Urinary bladder (tissue), 4 donors: ENCODE measurements around the gene SETMAR. TPM values are rescaled to one million over a fixed set of nuclear protein-coding genes. Genes with fewer than 3 reads are reported as not detected.

ENCODE experiments used
- DNase-seq: peaks from one replicate; pipeline ENCODE4 v3.0.0-alpha.2; 2015; ENCODE audit errors: extremely low spot score
- H3K27ac ChIP-seq: one replicate; pipeline ENCODE4 v1.5.1; 2013; ENCODE audit warnings: low read depth, mild to moderate bottlenecking, moderate library complexity
- H3K36me3 ChIP-seq: one replicate; pipeline ENCODE4 v1.6.1; 2013; ENCODE audit warnings: mild to moderate bottlenecking, moderate library complexity; ENCODE audit not compliant: insufficient read depth
- H3K4me1 ChIP-seq: one replicate; pipeline ENCODE4 v1.6.1; 2013; ENCODE audit warnings: mild to moderate bottlenecking, moderate library complexity; ENCODE audit not compliant: insufficient read depth
- H3K4me3 ChIP-seq: one replicate; pipeline ENCODE4 v1.5.1; 2013; ENCODE audit warnings: low read depth, low read length
- WGBS: extraction: QIAGEN DNeasy Blood & Tissue Kit; methylation state at CpG from one replicate; pipeline ENCODE4 v1.1.7; 2013; 5-methylcytosine and 5-hydroxymethylcytosine counted together
- polyA plus RNA-seq: library from polyadenylated mRNA; stranded (reverse); fragments of 200-250 nt; gene quantifications from one replicate; pipeline ENCODE4 v1.2.3, GENCODE V29; 2013
- total RNA-seq: library from RNA; depleted of rRNA; stranded (reverse); fragments of >200 nt; gene quantifications from one replicate; pipeline ENCODE4 v1.2.3, GENCODE V29; 2014
- donor health status: healthy with polysubstance abuse.
- donor health status: healthy.

Gene SETMAR
- total and polyA plus RNA-seq, 2 donors: 21.0 to 24.4 TPM

DNA sequence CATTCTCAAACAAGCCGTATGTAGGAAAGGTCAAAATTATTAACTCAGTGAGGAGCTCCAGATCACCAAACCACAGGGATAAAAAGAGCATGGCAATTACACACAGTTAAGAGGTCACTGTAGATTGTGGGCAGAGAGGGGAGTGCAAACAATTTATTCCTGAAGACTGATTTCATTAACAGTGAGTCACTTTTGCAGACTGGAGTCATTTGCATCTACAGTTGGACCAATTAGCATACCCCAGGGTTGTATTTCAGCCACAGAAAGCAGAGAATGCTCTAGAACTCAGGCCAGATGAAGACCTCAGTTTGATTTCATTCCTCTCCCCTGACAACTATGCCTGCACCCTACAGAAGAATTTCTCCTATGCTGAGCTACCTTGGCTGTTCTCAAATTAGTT, 40.1 kb downstream of the SETMAR start:
- Histone ChIP-seq H3K4me1 (no peaks in the 10 kb centered on the region), H3K27ac (no peak overlapping the region), H3K4me3 (no peak overlapping the region), H3K36me3 (no peaks in the 10 kb centered on the region)
- WGBS: 95% methylated on average over 1 of the region's 1 CpG
- no peak for DNase-seq

DNA sequence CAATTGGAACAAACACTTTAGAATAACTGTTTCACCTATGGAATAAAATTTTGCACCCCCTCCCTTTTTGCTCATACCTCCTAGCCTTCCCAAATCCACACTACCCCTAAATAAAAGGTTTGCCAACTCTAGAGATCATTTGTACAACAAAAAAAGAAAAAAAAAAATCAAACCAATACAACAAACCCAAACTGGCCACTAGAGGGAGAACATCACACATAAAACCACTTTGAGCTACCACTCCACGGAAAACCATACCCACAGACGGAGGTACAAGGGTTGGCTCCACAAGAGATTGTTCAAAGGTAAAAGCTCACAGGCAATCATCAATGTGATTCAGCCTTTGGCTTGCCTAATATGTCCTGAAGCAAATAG, 47.6 kb downstream of the SETMAR start:
- WGBS: 0% methylated on average over 2 of the region's 2 CpGs
- Histone ChIP-seq H3K4me1 (peaks cover 2% of the 10 kb centered on the region), H3K27ac (no peak overlapping the region), H3K36me3 (no peaks in the 10 kb centered on the region), H3K4me3 (peak overlapping the region; percentile 40)
- peak; percentile 63 for DNase-seq

DNA sequence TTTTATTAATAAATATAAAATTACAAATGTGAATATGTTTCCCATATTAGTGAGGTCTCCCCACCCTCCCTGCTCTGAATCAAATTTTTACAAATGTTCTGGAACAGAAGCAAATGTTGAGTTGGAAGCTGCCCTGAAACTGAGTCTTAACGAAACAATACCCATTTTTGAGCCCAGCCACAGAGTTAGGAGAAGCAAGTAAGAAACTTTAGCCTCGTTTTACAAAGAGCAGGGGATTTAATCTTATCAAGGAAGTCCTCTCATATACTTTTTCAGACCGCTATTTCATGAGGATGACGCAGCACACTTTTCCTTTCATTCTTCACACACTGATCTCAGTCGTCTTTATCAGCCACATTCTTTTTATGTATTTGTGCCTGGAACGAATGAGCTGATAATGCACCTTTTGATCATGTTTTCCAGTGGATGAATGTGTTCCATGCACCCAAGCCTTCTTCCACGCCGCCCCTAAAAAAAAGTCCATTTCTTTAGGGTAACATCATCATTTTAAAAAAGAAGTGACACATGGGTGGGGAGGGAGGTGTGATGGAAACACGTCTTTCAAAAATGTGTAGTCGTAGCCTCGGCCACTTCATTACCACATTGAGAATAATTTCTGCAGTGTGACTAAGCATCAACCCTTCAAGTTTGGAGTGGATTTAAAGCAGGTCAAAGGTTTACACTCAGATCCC, 48.1 kb downstream of the SETMAR start:
- DNase-seq: no peak
- Histone ChIP-seq H3K4me1 (peaks cover 2% of the 10 kb centered on the region), H3K4me3 (peak overlapping the region; percentile 40), H3K36me3 (no peaks in the 10 kb centered on the region), H3K27ac (peak overlapping the region; percentile 53)
- WGBS: 18% methylated on average over 11 of the region's 11 CpGs

DNA sequence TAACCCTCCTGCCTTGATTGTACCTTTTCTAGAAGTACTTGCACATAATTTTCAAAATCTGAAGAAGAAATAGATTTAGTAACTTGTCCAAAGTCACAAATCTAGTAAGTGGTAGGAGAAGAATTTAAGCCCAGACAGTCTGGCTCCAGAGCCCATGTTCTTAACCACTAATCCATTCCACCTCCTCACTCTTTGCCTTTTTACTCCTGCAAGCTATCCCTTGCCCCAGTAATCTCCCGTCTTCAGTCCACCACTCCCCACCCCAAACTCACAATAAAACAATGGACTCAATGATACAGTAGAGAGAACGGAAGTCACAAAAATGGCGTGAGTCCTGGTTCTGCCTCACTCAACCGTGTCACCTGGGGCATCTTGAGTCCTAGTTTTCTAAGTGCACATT, 48.7 kb downstream of the SETMAR start:
- DNase-seq: no peak
- WGBS: 83% methylated on average over 4 of the region's 4 CpGs
- H3K4me3 ChIP-seq: no peak overlapping the region
- H3K27ac ChIP-seq: no peak overlapping the region
- no peaks in the 10 kb centered on the region for H3K36me3 ChIP-seq
- peaks cover 2% of the 10 kb centered on the region for H3K4me1 ChIP-seq

DNA sequence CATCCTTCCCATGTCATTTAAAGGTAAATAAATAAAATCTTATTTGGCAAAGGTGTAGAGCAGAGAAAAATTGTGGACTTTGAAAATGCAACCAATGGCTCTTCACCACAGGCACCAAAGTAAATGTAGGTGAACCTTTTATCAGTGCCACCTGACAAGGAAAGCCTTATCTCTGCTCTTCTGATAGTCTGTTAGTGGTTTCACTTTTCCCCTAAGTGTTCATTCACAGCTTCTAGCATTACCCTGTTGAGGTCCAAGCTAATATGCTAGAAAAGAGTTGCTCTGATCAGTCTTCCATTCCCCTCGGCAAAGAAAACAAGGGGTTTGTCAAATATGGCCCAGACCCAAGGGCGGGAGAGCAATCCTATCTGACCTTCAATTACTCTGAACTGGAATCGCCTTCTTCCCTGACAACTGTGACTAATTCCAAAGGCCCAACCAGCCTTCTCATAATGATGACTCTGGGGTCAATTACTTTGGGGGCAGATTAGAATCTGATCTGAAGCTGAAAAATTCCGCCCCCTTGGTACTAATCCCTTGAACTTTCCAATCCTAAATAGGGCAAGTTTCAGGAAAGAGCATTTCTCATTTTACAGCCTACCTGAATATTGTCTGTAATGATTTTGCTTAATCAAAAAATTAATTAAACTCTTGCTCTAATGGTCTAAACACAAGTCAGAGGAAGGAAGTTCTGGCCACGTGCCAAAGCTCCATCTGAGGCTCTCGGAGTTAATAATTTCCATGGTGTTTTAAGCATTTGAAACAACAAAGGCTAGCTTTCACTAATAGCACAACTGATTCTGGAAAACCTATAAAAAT, 52.4 kb downstream of the SETMAR start:
- WGBS: 55% methylated on average over 6 of the region's 6 CpGs
- peaks cover 2% of the 10 kb centered on the region for H3K4me1 ChIP-seq
- H3K36me3 ChIP-seq: no peaks in the 10 kb centered on the region
- no peak for DNase-seq
- H3K27ac ChIP-seq: no peak overlapping the region
- H3K4me3 ChIP-seq: no peak overlapping the region

DNA sequence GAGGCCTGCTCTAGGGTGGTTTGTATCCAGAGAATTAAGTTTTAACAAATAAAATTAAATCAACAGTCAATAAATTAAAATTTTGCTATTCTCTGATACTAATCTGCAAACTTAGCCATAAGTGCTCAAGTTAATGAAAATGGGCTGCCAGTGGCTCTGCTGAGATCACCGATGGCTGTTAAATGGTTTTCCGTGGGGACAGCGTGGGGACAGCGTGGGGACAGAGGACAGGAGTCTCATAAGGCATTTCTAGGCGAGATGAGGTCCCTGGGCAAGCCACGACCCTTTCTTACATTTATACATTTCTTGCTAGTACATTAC, 53.0 kb downstream of the SETMAR start:
- no peak for DNase-seq
- Histone ChIP-seq H3K4me1 (peaks cover 2% of the 10 kb centered on the region), H3K4me3 (no peak overlapping the region), H3K36me3 (no peaks in the 10 kb centered on the region), H3K27ac (no peak overlapping the region)
- 84% methylated on average over 6 of the region's 6 CpGs for WGBS

DNA sequence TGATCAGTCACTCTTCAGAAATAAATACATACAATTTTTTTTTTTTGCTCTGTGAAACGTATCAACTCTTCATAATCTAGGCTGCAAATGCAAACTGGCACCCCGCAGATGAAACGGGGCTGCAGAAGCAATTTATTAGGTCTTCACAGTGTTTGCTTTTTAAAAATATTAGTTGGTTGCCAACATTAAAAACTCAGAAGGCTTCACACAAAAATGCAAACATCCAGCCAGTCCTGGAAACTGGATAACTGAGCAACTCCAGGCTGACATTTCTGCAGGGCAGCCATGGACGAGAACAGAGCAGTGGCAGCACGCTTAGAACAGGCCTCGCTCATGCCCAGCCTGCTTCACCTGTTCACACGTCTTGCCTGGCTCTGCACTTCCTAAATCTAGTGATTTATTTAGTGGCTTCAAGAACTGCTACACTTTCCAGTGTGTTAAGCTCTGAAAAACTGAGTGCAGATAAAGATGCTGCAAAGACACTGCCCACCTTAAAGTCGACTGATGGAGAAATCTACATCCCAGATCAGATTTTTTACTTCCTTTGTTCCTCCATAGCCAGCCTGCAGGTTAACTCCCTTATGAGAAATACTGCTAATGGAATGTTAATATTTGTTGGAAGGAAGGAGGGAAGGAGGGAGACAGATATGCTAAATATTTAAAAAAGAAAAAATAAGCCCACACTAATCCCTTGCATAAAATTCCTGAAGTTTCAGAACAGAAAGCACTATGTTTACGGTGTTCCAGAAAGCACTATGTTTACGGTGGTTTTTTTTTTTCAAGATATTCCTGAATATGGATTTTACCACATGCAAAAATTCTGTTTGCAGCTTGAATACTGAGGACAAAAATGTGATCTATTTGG, 53.6 kb downstream of the SETMAR start:
- peaks cover 1% of the 10 kb centered on the region for H3K4me1 ChIP-seq
- no peak for DNase-seq
- WGBS: 65% methylated on average over 10 of the region's 10 CpGs
- H3K27ac ChIP-seq: no peak overlapping the region
- no peaks in the 10 kb centered on the region for H3K36me3 ChIP-seq
- no peak overlapping the region for H3K4me3 ChIP-seq

DNA sequence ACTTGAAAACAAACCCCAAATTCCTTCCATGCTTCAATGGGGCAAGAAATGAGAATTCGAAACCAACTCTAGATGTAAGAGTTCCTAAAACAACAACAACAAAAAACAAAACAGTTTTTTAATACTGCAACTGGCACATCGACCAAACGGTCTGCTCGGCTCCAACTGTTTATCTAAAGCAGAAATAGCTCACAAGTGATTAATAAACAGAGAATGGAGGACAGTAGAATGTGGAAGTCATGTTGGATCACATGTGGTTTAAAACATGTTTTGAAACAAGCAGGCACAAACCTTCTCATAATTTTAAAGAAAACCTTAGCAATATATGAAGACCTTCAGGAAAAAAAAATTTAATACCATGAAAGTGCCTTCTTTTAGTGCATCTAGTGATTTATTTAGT, 55.1 kb downstream of the SETMAR start:
- H3K36me3 ChIP-seq: peaks cover 3% of the 10 kb centered on the region
- H3K27ac ChIP-seq: no peak overlapping the region
- H3K4me1 ChIP-seq: no peaks in the 10 kb centered on the region
- DNase-seq: no peak
- H3K4me3 ChIP-seq: no peak overlapping the region
- 53% methylated on average over 4 of the region's 4 CpGs for WGBS

DNA sequence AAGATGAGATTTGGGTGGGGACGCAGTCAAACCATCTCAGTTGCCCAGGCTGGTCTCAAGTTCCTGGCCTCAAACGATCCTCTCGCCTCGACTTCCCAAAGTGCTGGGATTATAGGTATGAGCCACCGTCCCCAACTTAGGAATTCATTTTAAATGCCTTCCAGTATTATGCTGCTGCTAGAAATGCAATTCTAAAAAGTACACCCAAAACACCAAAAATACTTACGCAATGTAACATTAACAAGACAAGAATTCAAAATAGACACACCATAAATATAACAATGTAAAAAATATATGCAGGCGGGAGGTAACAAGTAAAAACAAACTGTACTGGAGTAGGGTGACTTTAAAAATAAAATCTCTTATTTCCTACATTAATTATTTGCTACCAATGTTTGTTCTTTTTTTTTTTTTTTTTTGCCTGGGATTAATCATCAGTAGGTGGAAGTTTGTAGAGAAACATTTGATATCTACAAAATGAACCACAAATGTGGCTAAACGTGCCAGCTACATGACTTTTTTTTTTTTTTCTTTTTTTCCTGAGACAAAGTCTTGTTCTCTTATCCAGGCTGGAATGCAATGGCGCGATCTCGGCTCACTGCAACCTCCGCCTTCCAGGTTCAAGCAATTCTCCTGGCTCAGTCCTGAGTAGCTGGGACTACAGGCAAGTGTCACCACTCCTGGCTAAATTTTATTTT, 56.8 kb downstream of the SETMAR start:
- Histone ChIP-seq H3K27ac (no peak overlapping the region), H3K4me3 (no peak overlapping the region), H3K36me3 (peaks cover 3% of the 10 kb centered on the region), H3K4me1 (no peaks in the 10 kb centered on the region)
- whole genome bisulfite sequencing: 97% methylated on average over 12 of the region's 12 CpGs
- no peak for DNase-seq

DNA sequence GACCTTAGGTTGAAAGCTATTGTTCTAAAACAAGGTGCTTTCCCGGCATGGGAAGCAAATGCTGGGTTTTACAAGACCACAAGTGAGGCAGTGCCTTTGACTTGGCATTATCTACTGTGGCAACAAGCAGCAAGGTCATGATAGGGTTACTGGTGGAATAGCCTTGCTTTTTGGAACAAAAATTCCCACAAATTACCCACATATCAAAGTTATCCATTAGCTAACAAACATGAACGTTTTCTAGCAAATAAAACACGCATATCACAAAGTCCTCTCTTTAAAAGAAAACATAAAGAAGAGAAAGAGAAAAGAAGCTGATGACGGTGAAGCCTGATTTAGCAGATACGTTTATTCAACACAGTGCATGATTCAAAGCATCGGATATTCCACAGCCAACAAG, 57.6 kb downstream of the SETMAR start:
- Histone ChIP-seq H3K4me1 (no peaks in the 10 kb centered on the region), H3K36me3 (peaks cover 3% of the 10 kb centered on the region), H3K4me3 (no peak overlapping the region), H3K27ac (no peak overlapping the region)
- DNase-seq: no peak
- 83% methylated on average over 6 of the region's 6 CpGs for WGBS

DNA sequence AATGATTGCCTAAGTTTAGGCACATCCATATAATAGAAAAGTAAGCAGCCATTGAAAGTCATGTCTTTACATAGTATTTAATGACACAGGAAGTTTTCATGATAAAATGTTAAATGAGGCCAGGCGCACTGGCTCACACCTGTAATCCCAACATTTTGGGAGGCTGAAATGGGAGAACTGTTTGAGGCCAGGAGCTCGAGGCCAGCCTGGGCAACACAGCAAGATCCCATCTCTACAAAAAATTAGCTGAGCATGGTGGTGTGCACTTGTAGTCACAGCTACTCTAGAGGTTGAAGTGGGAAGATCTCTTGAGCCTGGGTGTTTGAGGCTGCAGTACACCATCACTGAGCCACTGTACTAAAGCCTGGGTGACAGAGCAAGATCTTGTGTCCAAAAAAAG, 59.4 kb downstream of the SETMAR start:
- Histone ChIP-seq H3K4me1 (no peaks in the 10 kb centered on the region), H3K27ac (no peak overlapping the region), H3K36me3 (peaks cover 3% of the 10 kb centered on the region), H3K4me3 (no peak overlapping the region)
- DNase-seq: no peak
- 96% methylated on average over 2 of the region's 2 CpGs for WGBS
